Hematopoietic multipotent progenitor cell treated with erythropoietin and hydrocortisone succinate and interleukin-3 and kit ligand, for 17 days (in vitro differentiated cells): ENCODE measurements around the gene RPN1.
A peak's percentile ranks its signal among the peaks of the same experiment; 100 is the strongest.

Experiments
- DNase-seq: peaks from one replicate; pipeline ENCODE4 v3.0.0-alpha.2; 2015; ENCODE audit warnings: low spot score

Gene RPN1

DNA sequence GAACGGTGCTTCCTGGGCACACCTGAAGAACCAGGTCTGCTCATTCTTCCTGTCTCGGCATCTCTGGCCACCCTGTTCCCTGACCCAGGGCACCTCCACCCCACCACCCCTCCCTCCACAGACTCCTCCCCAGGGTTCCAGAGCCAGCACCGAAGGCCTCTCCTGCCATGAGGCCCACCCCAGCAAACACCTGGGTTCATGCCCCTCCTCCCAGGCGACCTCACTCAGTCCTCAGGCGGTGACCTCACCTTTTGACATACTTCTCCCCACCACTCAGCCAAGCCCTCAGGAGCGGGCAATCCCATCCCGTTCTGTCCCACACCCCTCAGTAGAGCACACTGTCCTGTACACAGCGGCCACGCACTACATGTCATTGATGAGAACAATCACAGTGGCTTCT lies 72.3 kb downstream of the RPN1 start:
- no peak for DNase-seq

DNA sequence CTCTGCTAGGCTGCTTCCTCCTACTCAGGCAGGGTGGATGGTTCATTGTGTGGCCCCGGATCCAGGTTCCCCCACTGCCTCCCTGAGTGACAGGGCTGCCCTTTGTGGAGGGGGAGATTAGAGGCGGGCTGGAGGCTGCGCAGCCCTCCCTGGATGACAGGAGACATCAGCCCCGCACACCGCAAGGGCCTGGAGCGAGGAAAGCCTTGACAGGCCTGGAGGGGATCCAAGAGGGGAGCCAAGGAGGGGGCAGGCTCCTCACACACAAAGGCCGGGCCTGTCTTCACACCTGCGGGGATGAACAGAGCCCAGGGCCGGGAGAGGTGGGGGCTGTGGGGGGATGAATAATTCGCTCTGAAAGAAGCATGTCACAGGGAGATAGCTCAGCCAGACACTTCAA lies 72.9 kb downstream of the RPN1 start:
- DNase-seq, result no peak

DNA sequence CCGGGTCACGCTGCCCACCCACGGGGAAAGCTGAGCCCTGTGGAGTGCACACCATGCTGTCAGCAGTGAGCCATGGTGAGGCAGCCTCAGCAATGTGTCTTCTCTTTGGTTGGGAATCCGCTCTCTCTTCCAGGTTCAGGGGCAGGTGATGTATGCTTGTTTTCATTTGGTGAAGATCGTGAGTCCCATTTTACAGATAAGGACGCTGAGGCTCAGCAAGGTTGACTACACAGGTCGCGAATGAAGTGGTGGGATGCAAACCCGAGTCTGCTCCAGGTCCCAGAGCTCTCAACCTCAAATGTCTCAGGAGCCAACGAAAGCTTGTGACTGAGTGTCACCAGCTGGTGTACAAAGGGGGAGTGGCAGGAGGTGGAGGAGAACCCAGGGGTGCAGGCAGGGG lies 74.3 kb downstream of the RPN1 start:
- DNase-seq, result no peak

DNA sequence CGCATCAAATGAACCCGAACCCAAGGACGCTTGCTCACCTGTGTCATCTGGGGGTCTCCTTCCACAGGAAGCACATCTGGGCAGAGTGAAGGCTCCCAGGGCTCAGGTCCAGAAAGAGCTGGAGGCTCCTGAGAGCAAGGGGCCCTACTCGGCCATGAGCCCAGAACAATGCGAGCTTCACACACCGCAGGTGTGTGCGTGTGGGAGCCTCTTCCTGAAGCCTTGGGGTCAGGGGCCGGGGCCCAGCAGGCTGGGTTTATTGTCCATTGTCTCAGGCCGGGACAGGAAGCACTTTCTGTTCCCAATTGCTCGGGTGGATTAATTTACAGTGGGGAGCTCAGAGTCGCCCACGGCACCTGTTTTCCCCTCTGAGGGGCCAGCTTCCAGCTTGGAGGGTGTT lies 74.8 kb downstream of the RPN1 start:
- no peak for DNase-seq

DNA sequence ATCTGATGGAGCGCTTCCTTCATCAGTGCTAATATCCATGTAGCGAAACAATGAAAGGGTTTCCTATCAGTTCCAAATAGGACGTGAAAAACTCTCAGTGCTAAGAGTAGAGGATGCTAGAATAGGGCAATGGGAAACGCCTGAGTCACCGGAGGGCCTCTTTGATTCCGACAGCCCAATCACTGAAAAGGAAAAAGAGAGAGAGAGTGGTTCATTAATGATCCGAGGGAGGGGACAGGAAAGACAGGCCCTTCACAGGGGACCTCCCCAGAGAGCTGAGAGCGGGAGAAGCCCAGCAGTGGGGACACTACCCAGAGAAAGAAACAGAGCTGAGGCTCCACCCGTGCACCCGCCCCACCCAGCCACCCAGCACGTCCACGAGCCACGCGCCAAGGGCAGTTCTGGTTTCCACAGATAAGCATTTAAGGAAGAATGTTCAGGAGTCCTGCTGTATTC lies 76.9 kb downstream of the RPN1 start:
- peak; percentile 65 for DNase-seq

DNA sequence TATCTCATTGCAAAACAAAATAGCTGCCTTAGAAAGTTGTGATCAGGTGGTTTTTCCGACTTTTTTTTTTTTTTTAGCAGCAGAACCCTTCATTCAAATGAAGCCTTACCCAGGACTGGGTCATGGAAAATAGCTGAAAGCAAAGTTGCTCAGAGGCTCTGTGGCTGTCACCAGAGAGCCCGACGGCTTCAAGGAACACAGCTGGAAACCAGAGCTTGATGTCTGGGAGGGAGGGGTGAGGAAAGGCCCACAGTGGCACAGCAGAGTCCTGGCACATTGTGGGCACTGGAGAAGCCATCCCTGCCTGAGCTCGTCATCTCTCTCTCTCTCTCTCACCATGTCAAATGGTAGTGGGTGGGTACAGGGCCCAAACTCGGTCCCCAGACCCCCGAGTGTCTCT lies 77.5 kb downstream of the RPN1 start:
- no peak for DNase-seq

DNA sequence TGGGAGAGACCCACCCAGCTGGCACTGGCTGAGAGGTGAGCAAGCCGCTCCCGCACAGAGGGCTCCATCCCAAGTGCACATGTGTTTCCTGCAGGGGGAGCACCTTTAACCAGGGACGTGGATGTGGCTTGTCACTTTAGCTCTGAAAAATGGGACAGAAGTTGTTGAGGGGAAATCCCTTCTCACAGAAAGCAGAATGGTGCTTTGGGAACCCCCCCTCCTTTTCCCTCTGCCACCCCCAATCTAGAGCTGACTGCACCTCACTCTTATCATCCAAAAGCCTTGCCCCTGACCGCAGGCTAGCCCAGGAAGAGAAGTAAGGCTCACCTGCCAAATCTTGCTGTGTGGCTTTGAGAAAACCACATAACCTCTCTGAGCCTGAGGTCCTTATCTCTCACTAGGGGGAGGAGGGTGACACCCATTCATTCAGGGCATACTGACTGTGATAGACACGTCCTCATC lies 77.9 kb downstream of the RPN1 start:
- DNase-seq, result peak; percentile 56

DNA sequence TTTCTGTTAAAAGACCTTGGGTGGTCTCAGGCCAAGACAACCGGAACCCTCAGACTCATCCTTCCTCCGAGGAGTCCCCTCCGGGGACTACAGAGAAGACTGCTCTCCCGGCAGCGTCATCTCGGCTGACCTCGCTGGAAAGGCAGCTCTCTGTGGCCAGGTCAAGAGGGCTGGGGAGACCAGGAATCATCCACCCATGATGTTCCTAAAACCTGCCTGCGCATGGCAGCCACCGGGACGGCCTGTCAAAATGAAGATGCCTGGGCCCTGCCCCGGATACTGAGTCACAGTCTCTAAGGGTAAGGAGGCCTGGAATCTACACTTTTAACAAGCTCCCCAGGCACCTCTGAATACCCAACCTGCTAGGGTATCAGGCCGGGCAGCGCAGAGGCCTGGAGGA lies 78.6 kb downstream of the RPN1 start:
- no peak for DNase-seq
